Measurements from ENCODE around the gene MED16.

MED16 gene

DNA sequence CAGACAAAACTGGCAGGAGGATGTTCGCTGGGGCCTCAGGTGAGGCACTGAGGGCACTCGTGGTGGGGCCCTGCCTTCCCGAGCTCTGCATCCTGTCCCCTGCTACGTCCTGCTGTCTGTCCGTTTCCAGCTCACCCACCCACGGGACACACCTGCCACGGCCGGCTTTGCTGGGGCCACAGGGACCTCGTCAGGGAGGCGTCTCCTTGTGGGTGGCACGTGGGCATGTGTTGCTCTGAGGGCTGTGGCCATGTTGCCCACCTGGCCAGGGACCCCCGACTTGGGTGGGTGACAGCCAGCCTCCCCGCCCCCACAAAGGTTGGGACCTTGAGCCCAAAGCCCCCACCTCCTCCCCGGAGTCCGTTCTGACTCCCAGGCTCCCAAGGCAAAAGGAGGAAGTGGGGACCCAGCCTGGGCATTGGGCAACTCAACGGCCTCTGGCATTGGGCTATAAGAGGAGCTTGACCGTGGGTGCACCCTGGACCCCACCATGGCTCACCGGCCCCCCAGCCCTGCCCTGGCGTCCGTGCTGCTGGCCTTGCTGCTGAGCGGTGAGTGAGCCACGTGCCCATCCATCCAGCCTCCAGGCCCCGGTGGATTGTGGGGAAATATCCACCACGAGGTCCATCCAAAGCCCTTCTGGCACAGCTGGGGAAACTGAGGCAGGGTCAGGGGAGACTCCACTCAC is 52.3 kb downstream of the MED16 start, which contains the start of gene PRTN3:
Gene PRTN3, plus strand, starts transcription at position 481 of the 688 bp plus-strand sequence. Its CDS starts 10 bp downstream, at position 491.
- TF ChIP-seq SIN3A (IDR thresholded peaks at IDR 0.05; ENCODE audit: borderline replicate concordance, insufficient read depth, low read length) (no peak), FOXP2 (optimal IDR thresholded peaks at IDR 0.05; ENCODE audit: borderline replicate concordance, extremely low read depth, extremely low read length, insufficient read depth) (no peak), TAF1 (IDR thresholded peaks at IDR 0.05; ENCODE audit: borderline replicate concordance, insufficient read depth, low read length) (no peak), POLR2AphosphoS5 (IDR thresholded peaks at IDR 0.05; ENCODE audit: low read depth, low read length) (no peak)
- TF ChIP-seq, protein P1, sequence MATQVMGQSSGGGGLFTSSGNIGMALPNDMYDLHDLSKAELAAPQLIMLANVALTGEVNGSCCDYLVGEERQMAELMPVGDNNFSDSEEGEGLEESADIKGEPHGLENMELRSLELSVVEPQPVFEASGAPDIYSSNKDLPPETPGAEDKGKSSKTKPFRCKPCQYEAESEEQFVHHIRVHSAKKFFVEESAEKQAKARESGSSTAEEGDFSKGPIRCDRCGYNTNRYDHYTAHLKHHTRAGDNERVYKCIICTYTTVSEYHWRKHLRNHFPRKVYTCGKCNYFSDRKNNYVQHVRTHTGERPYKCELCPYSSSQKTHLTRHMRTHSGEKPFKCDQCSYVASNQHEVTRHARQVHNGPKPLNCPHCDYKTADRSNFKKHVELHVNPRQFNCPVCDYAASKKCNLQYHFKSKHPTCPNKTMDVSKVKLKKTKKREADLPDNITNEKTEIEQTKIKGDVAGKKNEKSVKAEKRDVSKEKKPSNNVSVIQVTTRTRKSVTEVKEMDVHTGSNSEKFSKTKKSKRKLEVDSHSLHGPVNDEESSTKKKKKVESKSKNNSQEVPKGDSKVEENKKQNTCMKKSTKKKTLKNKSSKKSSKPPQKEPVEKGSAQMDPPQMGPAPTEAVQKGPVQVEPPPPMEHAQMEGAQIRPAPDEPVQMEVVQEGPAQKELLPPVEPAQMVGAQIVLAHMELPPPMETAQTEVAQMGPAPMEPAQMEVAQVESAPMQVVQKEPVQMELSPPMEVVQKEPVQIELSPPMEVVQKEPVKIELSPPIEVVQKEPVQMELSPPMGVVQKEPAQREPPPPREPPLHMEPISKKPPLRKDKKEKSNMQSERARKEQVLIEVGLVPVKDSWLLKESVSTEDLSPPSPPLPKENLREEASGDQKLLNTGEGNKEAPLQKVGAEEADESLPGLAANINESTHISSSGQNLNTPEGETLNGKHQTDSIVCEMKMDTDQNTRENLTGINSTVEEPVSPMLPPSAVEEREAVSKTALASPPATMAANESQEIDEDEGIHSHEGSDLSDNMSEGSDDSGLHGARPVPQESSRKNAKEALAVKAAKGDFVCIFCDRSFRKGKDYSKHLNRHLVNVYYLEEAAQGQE (IDR thresholded peaks at IDR 0.05; ENCODE audit: insufficient read depth in 1 of 2, low read depth in 2 of 2, low read length in 2 of 2) = no peak

DNA sequence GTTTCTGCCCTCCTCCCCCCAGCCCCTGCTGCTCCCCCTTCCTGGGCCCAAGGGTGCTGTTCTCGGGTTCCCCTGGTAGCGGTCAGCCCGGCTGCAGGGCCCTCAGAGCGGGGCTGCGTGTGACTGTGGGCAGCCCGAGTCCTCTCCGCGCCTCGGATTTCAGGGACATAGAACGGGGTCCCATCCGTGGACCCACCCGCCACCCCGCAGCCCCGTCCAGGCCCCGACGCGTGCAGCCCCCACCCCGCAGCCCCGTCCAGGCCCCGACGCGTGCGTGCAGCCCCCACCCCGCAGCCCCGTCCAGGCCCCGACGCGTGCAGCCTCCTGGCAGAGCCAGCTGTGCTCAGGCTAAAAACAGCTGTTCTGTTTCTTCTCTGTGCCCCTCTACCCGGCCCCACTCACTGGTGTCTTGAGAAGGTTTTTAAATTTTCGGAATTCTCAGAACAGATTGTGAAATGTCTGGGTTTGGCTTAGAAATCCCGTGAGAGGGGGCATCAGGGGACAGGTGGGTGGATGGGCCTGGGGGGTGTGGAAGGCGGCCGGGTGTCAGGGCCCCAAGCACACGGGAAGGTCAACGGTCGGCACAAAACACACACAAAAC is 57.7 kb downstream of the MED16 start:
- TF ChIP-seq SIN3A (IDR thresholded peaks at IDR 0.05; ENCODE audit: borderline replicate concordance, insufficient read depth, low read length) = no peak
- TF ChIP-seq POLR2AphosphoS5 (IDR thresholded peaks at IDR 0.05; ENCODE audit: low read depth, low read length) = no peak
- no peak for TF ChIP-seq FOXP2 (optimal IDR thresholded peaks at IDR 0.05; ENCODE audit: borderline replicate concordance, extremely low read depth, extremely low read length, insufficient read depth)
- TF ChIP-seq TAF1 (IDR thresholded peaks at IDR 0.05; ENCODE audit: borderline replicate concordance, insufficient read depth, low read length) = no peak
- TF ChIP-seq, protein P1 (IDR thresholded peaks at IDR 0.05; ENCODE audit: insufficient read depth in 1 of 2, low read depth in 2 of 2, low read length in 2 of 2) = no peak

DNA sequence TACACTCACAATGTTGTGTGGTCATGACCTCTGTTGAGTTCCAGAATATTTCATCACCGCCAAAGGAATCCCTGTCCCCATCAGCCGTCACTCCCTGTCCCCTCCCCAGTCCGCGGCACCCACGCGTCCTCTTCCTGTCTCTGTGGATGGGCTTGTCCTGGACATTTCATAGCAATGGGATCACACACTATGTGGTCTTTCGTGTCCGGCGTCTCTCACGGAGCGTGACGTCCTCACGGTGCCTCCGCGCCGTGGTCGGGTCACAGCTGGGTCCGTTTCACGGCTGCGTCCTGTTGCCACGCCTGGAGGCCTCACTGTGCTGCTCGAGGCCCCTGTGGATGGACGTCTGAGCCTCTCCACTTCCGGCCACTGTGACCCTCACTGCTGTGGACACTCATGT is 58.8 kb downstream of the MED16 start:
- TF ChIP-seq FOXP2 (optimal IDR thresholded peaks at IDR 0.05; ENCODE audit: borderline replicate concordance, extremely low read depth, extremely low read length, insufficient read depth) (peak; percentile 28), POLR2AphosphoS5 (IDR thresholded peaks at IDR 0.05; ENCODE audit: low read depth, low read length) (no peak), TAF1 (IDR thresholded peaks at IDR 0.05; ENCODE audit: borderline replicate concordance, insufficient read depth, low read length) (no peak), SIN3A (IDR thresholded peaks at IDR 0.05; ENCODE audit: borderline replicate concordance, insufficient read depth, low read length) (no peak)
- TF ChIP-seq, protein P1 (IDR thresholded peaks at IDR 0.05; ENCODE audit: insufficient read depth in 1 of 2, low read depth in 2 of 2, low read length in 2 of 2) = no peak

DNA sequence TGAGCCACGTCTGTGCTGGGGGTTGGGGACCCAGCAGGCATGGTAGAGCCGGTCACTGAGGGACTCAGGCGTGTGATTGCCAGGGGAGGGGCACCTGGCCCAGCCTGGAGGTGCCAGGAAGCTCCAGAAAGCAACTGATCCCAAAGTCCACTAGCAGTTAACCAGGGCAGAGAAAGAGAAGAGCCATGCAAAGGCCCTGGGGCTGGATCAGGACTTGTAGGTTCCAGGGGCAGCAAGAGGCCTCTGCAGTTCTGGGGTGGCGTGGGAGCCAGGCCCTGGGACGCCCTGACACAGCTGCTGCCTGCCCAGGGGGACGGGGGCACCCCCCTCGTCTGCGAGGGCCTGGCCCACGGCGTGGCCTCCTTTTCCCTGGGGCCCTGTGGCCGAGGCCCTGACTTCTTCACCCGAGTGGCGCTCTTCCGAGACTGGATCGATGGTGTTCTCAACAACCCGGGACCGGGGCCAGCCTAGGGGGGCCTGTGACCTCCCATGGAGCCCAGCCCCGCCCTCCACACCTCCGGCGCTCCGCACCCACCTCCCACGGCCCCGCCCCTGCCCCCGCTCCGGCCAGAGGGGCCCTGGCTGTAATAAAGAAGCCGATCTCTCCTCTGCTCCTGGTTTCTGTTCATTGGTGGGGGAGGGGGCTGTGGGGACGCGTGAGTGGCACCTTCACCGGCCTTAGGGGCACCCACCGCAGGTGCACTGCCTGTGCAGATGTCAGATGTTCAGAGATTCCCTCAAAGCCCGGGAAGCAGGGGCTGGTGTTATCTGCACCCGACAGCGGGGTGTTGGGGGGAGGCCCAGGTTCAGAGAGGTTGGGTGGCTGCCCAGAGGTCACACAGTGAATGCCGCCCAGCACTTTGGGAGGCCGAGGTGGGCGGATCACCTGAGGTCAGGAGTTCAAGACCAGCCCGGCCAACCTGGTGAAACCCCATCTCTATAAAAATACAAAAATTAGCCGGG is 61.3 kb downstream of the MED16 start:
- TF ChIP-seq SIN3A (IDR thresholded peaks at IDR 0.05; ENCODE audit: borderline replicate concordance, insufficient read depth, low read length) (no peak), TAF1 (IDR thresholded peaks at IDR 0.05; ENCODE audit: borderline replicate concordance, insufficient read depth, low read length) (no peak), FOXP2 (optimal IDR thresholded peaks at IDR 0.05; ENCODE audit: borderline replicate concordance, extremely low read depth, extremely low read length, insufficient read depth) (no peak), POLR2AphosphoS5 (IDR thresholded peaks at IDR 0.05; ENCODE audit: low read depth, low read length) (no peak)
- TF ChIP-seq, protein P1 (IDR thresholded peaks at IDR 0.05; ENCODE audit: insufficient read depth in 1 of 2, low read depth in 2 of 2, low read length in 2 of 2) = no peak

Measured in PFSK-1 (cell line).